ENCODE measurements around the gene TFIP11. TPM values are rescaled to one million over a fixed set of nuclear protein-coding genes. Genes with fewer than 3 reads are reported as not detected.

The TFIP11 gene
- total RNA-seq, 1 donor from 2014 or later, result 28.4 TPM

- Histone ChIP-seq H3K27ac (no peak overlapping the region), H3K9me3 (no peaks in the 10 kb centered on the region), H3K4me3 (no peak overlapping the region), H3K36me3 (no peaks in the 10 kb centered on the region), H3K27me3 (ENCODE audit: low read depth) (no peaks in the 10 kb centered on the region), H3K4me1 (no peaks in the 10 kb centered on the region)
- ATAC-seq (no peak), DNase-seq (no peak)
- intact Hi-C loops (cut with DNase I), result no loop called here
- TF ChIP-seq CTCF (IDR thresholded peaks at IDR 0.05), result no peak
Observed at GRCh38 chr22:26444777-26445176, 67.5 kb downstream of the TFIP11 start.

- intact Hi-C loops (cut with DNase I), result no loop called here
- Histone ChIP-seq H3K9me3 (no peaks in the 10 kb centered on the region), H3K4me3 (no peak overlapping the region), H3K4me1 (no peaks in the 10 kb centered on the region), H3K36me3 (no peaks in the 10 kb centered on the region), H3K27ac (no peak overlapping the region), H3K27me3 (ENCODE audit: low read depth) (no peaks in the 10 kb centered on the region)
- ATAC-seq (no peak), DNase-seq (no peak)
- TF ChIP-seq CTCF (IDR thresholded peaks at IDR 0.05), result no peak
Observed at GRCh38 chr22:26443901-26444690, 68.2 kb downstream of the TFIP11 start.

GRCh38 chr22:26442086-26442756 is 70.1 kb downstream of the TFIP11 start:
- intact Hi-C loops (cut with DNase I), result no loop called here

More at GRCh38 chr22:26442086-26442756, 70.1 kb downstream of the TFIP11 start:
- DNase-seq, result no peak
- Histone ChIP-seq H3K4me1 (no peaks in the 10 kb centered on the region), H3K9me3 (no peaks in the 10 kb centered on the region), H3K36me3 (no peaks in the 10 kb centered on the region), H3K4me3 (no peak overlapping the region), H3K27ac (no peak overlapping the region), H3K27me3 (ENCODE audit: low read depth) (no peaks in the 10 kb centered on the region)
- TF ChIP-seq CTCF (IDR thresholded peaks at IDR 0.05), result no peak
- ATAC-seq, result no peak

Small RNA genes within 50 kb of the gene (microRNA-seq; reads per million reads assigned to microRNA genes)
- 3.5 reads per million for gene MIR548J (ENCODE audit: borderline number of aligned reads)

Other genes starting within 250 kb of the TFIP11 start
- gene ASPHD2, start 83.2 kb downstream of the TFIP11 start, total RNA-seq, result 1.5 TPM
- 39.8 TPM for gene HPS4, start 28.7 kb downstream of the TFIP11 start, total RNA-seq
- gene SRRD, start 28.6 kb downstream of the TFIP11 start, total RNA-seq, result 18.1 TPM
- 63.1 TPM for gene TPST2, start 77.7 kb upstream of the TFIP11 start, total RNA-seq
- 1.4 TPM for gene CRYBB1, start 105.6 kb upstream of the TFIP11 start, total RNA-seq
- gene CRYBA4, start 109.5 kb upstream of the TFIP11 start, total RNA-seq, result not detected
- gene MIAT, start 145.1 kb upstream of the TFIP11 start, total RNA-seq, result 6.8 TPM